Skeletal muscle tissue (tissue), 4 donors: Measurements from ENCODE around the gene ABAT. TPM values are rescaled to one million over a fixed set of nuclear protein-coding genes. Genes with fewer than 3 reads are reported as not detected.
A peak's percentile ranks its signal among the peaks of the same experiment; 100 is the strongest.
"Not testable (repeated sequence)": the region's sequence is repeated elsewhere in the genome, so short reads cannot be mapped to it uniquely, and the experiment has no call there.

Experiments used
- H3K27ac ChIP-seq: one replicate; pipeline ENCODE4 v1.7.0; 2013; ENCODE audit warnings: mild to moderate bottlenecking, low read depth, low read length, inconsistent platforms
- H3K27me3 ChIP-seq, 3 donors: one replicate each; pipeline ENCODE4 v1.7.0; 2013; ENCODE audit warnings: low read length in 3 of 3; ENCODE audit not compliant: control insufficient read depth in 3 of 3, insufficient read depth in 3 of 3
- H3K36me3 ChIP-seq, 3 donors: one replicate each; pipeline ENCODE4 v1.7.0; 2013; ENCODE audit warnings: low read length in 3 of 3; ENCODE audit not compliant: control insufficient read depth in 3 of 3, insufficient read depth in 3 of 3
- H3K4me1 ChIP-seq, 3 donors: one replicate each; pipeline ENCODE4 v1.7.0; 2013; ENCODE audit warnings: low read length in 3 of 3, mild to moderate bottlenecking in 3 of 3; ENCODE audit not compliant: control insufficient read depth in 3 of 3, insufficient read depth in 3 of 3
- H3K4me3 ChIP-seq, 3 donors: one replicate each; pipeline ENCODE4 v1.7.0; 2013; ENCODE audit warnings: low read length in 3 of 3
- H3K9ac ChIP-seq, 3 donors: one replicate each; pipeline ENCODE4 v1.7.0; 2013; ENCODE audit warnings: low read length in 3 of 3, mild to moderate bottlenecking in 3 of 3, moderate library complexity in 2 of 3, low read depth in 1 of 3
- H3K9me3 ChIP-seq, 3 donors: one replicate each; pipeline ENCODE4 v1.7.0; 2013; ENCODE audit warnings: low read length in 3 of 3; ENCODE audit not compliant: control insufficient read depth in 3 of 3
- total RNA-seq: library from RNA; depleted of rRNA; stranded (reverse); fragments of >200 nt; gene quantifications from one replicate; pipeline ENCODE4 v1.2.3, GENCODE V29; 2014
- donor health status: Osteomylitis.

The ABAT gene
- total RNA-seq, 1 donor from 2014 or later = 13.6 TPM

- H3K27ac ChIP-seq = no peak overlapping the region
- no peak overlapping the region for H3K4me3 ChIP-seq
- H3K4me1 ChIP-seq = no peaks in the 10 kb centered on the region
- no peak overlapping the region for H3K9ac ChIP-seq
- no peaks in the 10 kb centered on the region for H3K27me3 ChIP-seq
- peaks cover 0 to 2% (median 0%) of the 10 kb centered on the region in 3 donors for H3K36me3 ChIP-seq
- H3K9me3 ChIP-seq = no peaks in the 10 kb centered on the region
These were observed 114.3 kb downstream of the ABAT start for GRCh38 chr16:8788578-8789172.

- H3K36me3 ChIP-seq = peaks cover 4 to 5% (median 4%) of the 10 kb centered on the region in 3 donors
- H3K27ac ChIP-seq = no peak overlapping the region
- H3K9ac ChIP-seq = no peak overlapping the region
- H3K27me3 ChIP-seq = no peaks in the 10 kb centered on the region
- peaks cover 24 to 33% (median 26%) of the 10 kb centered on the region in 3 donors for H3K4me1 ChIP-seq
- H3K9me3 ChIP-seq = no peaks in the 10 kb centered on the region
- H3K4me3 ChIP-seq = no peak overlapping the region
These were observed 120.7 kb downstream of the ABAT start for GRCh38 chr16:8795091-8795490.

- Histone ChIP-seq H3K27ac (no peak overlapping the region), H3K36me3 (peaks cover 4 to 5% (median 4%) of the 10 kb centered on the region in 3 donors), H3K9me3 (no peaks in the 10 kb centered on the region), H3K27me3 (no peaks in the 10 kb centered on the region), H3K4me1 (peaks cover 24 to 33% (median 26%) of the 10 kb centered on the region in 3 donors), H3K9ac (peak overlapping the region in 1 of 3 donors; percentile 97), H3K4me3 (peak overlapping the region in 1 of 3 donors; percentile 22)
These were observed 121.4 kb downstream of the ABAT start for GRCh38 chr16:8795818-8796217.

- no peaks in the 10 kb centered on the region for H3K9me3 ChIP-seq
- H3K36me3 ChIP-seq = peaks cover 5% of the 10 kb centered on the region in 3 donors
- no peaks in the 10 kb centered on the region for H3K27me3 ChIP-seq
- peak overlapping the region; percentile 88 to 97 (median 95) for H3K9ac ChIP-seq
- H3K27ac ChIP-seq = peak overlapping the region; percentile 76
- peaks cover 24 to 33% (median 26%) of the 10 kb centered on the region in 3 donors for H3K4me1 ChIP-seq
- peak overlapping the region; percentile 97 to 99 (median 97) for H3K4me3 ChIP-seq
These were observed 122.3 kb downstream of the ABAT start for GRCh38 chr16:8796469-8797363.

GRCh38 chr16:8797364-8798173, 123.2 kb downstream of the ABAT start, which contains the start of the genes PMM2 and TMEM186:
TSS of gene PMM2 (plus strand) at chr16:8797839. CDS start at chr16:8797883, 44 bp downstream.
TSS of gene TMEM186 (minus strand) at chr16:8797639. CDS start at chr16:8797614, 25 bp downstream.
- no peaks in the 10 kb centered on the region for H3K9me3 ChIP-seq
- peaks cover 24 to 33% (median 26%) of the 10 kb centered on the region in 3 donors for H3K4me1 ChIP-seq
- H3K9ac ChIP-seq = peak within 1 kb of the TSS; percentile 88 to 97 (median 95)

GRCh38 chr16:8798174-8798527, 123.7 kb downstream of the ABAT start:
- Histone ChIP-seq H3K9ac (peak overlapping the region; percentile 88 to 97 (median 95)), H3K27me3 (no peaks in the 10 kb centered on the region), H3K36me3 (peaks cover 15 to 19% (median 19%) of the 10 kb centered on the region in 3 donors), H3K4me3 (peak overlapping the region; percentile 97 to 99 (median 97)), H3K9me3 (no peaks in the 10 kb centered on the region), H3K27ac (peak overlapping the region; percentile 76), H3K4me1 (peaks cover 24 to 33% (median 26%) of the 10 kb centered on the region in 3 donors)

More at GRCh38 chr16:8797364-8798173, 123.2 kb downstream of the ABAT start, which contains the start of the genes PMM2 and TMEM186:
- Histone ChIP-seq H3K36me3 (peaks cover 11 to 13% (median 13%) of the 10 kb centered on the region in 3 donors), H3K27me3 (no peaks in the 10 kb centered on the region), H3K4me3 (peak within 1 kb of the TSS; percentile 97 to 99 (median 97)), H3K27ac (peak within 1 kb of the TSS; percentile 76)

GRCh38 chr16:8798535-8799157, 124.2 kb downstream of the ABAT start:
- Histone ChIP-seq H3K27me3 (no peaks in the 10 kb centered on the region), H3K4me3 (peak overlapping the region; percentile 97 to 99 (median 97)), H3K9me3 (no peaks in the 10 kb centered on the region), H3K36me3 (peaks cover 18 to 22% (median 21%) of the 10 kb centered on the region in 3 donors), H3K4me1 (peaks cover 24 to 33% (median 26%) of the 10 kb centered on the region in 3 donors), H3K9ac (peak overlapping the region; percentile 88 to 97 (median 95)), H3K27ac (peak overlapping the region; percentile 76)

GRCh38 chr16:8801701-8802100, 127.3 kb downstream of the ABAT start:
- peaks cover 20 to 33% (median 26%) of the 10 kb centered on the region in 3 donors for H3K36me3 ChIP-seq
- H3K4me3 ChIP-seq = no peak overlapping the region
- no peak overlapping the region for H3K9ac ChIP-seq
- no peak overlapping the region for H3K27ac ChIP-seq
- H3K4me1 ChIP-seq = peaks cover 13 to 21% (median 21%) of the 10 kb centered on the region in 3 donors
- H3K27me3 ChIP-seq = no peaks in the 10 kb centered on the region
- no peaks in the 10 kb centered on the region for H3K9me3 ChIP-seq

- not testable (repeated sequence) for H3K9ac ChIP-seq, H3K9me3 ChIP-seq, H3K27me3 ChIP-seq, H3K4me1 ChIP-seq, H3K27ac ChIP-seq, H3K4me3 ChIP-seq
- H3K36me3 ChIP-seq = peaks cover 30 to 49% (median 46%) of the 10 kb centered on the region in 3 donors
These were observed 129.3 kb downstream of the ABAT start for GRCh38 chr16:8803733-8804132.
